MCF 10A (cell line): ENCODE measurements around the gene APC2. TPM values are rescaled to one million over a fixed set of nuclear protein-coding genes. Genes with fewer than 3 reads are reported as not detected.

Experiments
- BruUV-seq: library from RNA; stranded (reverse); fragments of 400-500 nt; replicated peaks from 2 replicates; lab custom pipeline; 2021; lab: Mats Ljungman, UMichigan
- CTCF ChIA-PET: fragments of 300-600 bp; sonication (Branson Sonifier 250); formaldehyde crosslinking; extraction: SDS; loops from one replicate; lab custom pipeline; 2021; ENCODE audit warnings: antibody characterized with exemption, inconsistent platforms; lab: Yijun Ruan, JAX
- POLR2A ChIA-PET: fragments of 300-600, 350-650 bp; sonication (Branson Sonifier 250); formaldehyde crosslinking; extraction: SDS; loops from one replicate; lab custom pipeline; 2020; ENCODE audit warnings: antibody characterized with exemption, inconsistent platforms; lab: Yijun Ruan, JAX
- DNase-seq: peaks from one replicate; pipeline ENCODE4 v3.0.0-alpha.2; 2018; ENCODE audit not compliant: unreplicated experiment
- H3K27ac Mint-ChIP-seq: one replicate; pipeline ENCODE4 v1.8.0; 2022; ENCODE audit warnings: mild to moderate bottlenecking, low read depth, mixed read lengths; ENCODE audit not compliant: unreplicated experiment
- H3K27me3 Mint-ChIP-seq: one replicate; pipeline ENCODE4 v1.8.0; 2022; ENCODE audit warnings: mixed read lengths; ENCODE audit not compliant: insufficient read depth, unreplicated experiment
- H3K36me3 Mint-ChIP-seq: one replicate; pipeline ENCODE4 v1.8.0; 2022; ENCODE audit warnings: mild to moderate bottlenecking, moderate library complexity, mixed read lengths; ENCODE audit not compliant: insufficient read depth, unreplicated experiment
- H3K4me1 Mint-ChIP-seq: one replicate; pipeline ENCODE4 v1.8.0; 2022; ENCODE audit warnings: mixed read lengths; ENCODE audit not compliant: insufficient read depth, unreplicated experiment
- H3K4me3 Mint-ChIP-seq: one replicate; pipeline ENCODE4 v1.8.0; 2022; ENCODE audit warnings: mild to moderate bottlenecking, moderate library complexity, mixed read lengths; ENCODE audit not compliant: unreplicated experiment
- H3K9me3 Mint-ChIP-seq: one replicate; pipeline ENCODE4 v1.8.0; 2022; ENCODE audit warnings: mixed read lengths; ENCODE audit not compliant: unreplicated experiment
- intact Hi-C: fragments of 100-400 bp; cut with micrococcal nuclease; formaldehyde crosslinking; loops from 2 replicates; pipeline ENCODE4 v1.14.1; 2022
- total RNA-seq: library from RNA; stranded (reverse); gene quantifications from 2 replicates; pipeline ENCODE4 v1.2.3, GENCODE V29; 2022
- TF ChIP-seq, protein P1 (sequence below): fragments of 200-600 bp; IDR thresholded peaks from one replicate; pipeline ENCODE4 v1.8.0; 2022; ENCODE audit warnings: antibody characterized with exemption, mild to moderate bottlenecking; ENCODE audit not compliant: unreplicated experiment

APC2 gene
- total RNA-seq, 1 experiment from 2014 or later: 0.23 TPM

DNA sequence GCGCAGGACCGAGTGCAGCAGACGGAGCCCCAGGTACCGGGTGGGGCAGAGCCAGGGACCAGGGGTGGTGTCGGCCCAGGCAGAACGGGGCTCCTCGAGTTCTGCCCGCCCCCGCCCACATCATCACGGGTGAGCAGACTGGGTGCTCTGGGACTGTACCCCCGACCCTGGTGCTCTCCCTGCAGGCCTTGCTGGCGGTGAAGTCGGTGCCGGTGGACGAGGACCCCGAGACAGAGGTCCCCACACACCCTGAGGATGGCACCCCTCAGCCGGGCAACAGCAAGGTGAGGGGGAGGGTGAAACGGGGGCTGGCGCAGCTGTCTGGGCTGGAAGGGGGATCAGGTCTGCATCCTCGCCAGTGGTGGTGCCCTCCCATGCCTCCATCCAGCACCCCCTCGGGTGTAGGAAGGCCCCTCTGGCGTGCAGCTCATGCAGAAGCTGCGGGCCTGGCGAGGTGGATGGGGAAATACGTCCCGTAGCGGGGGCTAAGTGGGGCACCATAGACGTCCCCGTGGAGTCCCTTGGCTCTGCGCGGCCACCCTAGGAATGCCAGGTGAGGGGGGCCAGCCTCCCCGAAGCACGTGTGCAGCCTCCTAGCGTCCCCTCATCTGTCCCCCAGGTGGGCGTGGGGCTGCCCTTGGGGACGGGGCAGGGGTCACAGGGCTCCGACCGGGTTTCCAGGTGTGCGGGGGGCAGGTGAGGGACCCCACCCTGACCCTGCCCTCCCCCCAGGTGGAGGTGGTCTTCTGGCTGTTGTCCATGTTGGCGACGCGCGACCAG is 6.4 kb downstream of the APC2 start:
- Mint-ChIP-seq H3K36me3 (peaks cover 11% of the 10 kb centered on the region), H3K27me3 (peaks cover 2% of the 10 kb centered on the region), H3K9me3 (no peaks in the 10 kb centered on the region), H3K4me3 (no peak overlapping the region), H3K27ac (no peak overlapping the region), H3K4me1 (no peaks in the 10 kb centered on the region)
- no TSS peak for BruUV-seq
- TF ChIP-seq, protein P1, sequence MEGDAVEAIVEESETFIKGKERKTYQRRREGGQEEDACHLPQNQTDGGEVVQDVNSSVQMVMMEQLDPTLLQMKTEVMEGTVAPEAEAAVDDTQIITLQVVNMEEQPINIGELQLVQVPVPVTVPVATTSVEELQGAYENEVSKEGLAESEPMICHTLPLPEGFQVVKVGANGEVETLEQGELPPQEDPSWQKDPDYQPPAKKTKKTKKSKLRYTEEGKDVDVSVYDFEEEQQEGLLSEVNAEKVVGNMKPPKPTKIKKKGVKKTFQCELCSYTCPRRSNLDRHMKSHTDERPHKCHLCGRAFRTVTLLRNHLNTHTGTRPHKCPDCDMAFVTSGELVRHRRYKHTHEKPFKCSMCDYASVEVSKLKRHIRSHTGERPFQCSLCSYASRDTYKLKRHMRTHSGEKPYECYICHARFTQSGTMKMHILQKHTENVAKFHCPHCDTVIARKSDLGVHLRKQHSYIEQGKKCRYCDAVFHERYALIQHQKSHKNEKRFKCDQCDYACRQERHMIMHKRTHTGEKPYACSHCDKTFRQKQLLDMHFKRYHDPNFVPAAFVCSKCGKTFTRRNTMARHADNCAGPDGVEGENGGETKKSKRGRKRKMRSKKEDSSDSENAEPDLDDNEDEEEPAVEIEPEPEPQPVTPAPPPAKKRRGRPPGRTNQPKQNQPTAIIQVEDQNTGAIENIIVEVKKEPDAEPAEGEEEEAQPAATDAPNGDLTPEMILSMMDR: no peak
- intact Hi-C loops: no loop called here
- DNase-seq: no peak
- ChIA-PET POLR2A (interaction anchor here (0.7 to 1.3 kb wide), 2 partner anchors 16 to 19 kb away, joined by 3 read pairs; no protein-coding TSS in a partner anchor), CTCF (interaction anchor here (0.6 to 1.0 kb wide), 2 partner anchors 17 to 167 kb away, joined by 3 to 4 read pairs; no protein-coding TSS in a partner anchor)

DNA sequence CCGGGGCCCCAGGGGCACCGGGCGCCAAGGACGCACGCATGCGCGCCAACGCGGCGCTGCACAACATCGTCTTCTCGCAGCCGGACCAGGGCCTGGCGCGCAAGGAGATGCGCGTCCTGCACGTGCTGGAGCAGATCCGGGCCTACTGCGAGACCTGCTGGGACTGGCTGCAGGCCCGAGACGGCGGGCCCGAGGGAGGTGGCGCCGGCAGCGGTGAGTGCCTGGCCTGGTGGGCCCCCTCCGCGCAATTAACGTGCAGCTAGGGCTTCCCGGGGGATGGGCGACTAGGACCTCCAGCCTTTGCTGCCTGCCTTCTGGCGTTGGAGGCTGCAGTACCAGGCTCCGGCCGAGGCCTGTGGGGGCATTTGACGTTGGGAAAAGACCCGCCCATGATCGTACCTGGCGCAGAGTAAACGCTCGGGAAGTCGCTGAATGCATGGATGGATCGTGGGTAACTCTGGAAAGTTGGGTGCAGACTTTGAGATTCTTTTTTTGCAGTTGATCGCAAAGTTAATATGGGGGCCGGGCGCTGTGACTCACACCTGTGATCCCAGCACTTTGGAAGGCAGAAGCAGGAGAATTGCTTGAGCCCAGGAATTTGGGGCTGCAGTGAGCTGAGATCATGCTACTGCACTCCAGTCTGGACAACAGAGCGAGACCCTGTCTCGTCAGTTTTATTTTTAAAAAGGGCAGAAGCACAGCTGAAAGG is 7.3 kb downstream of the APC2 start:
- Mint-ChIP-seq H3K4me1 (no peaks in the 10 kb centered on the region), H3K36me3 (peaks cover 11% of the 10 kb centered on the region), H3K27ac (no peak overlapping the region), H3K4me3 (no peak overlapping the region), H3K9me3 (no peaks in the 10 kb centered on the region), H3K27me3 (no peaks in the 10 kb centered on the region)
- no TSS peak for BruUV-seq
- DNase-seq: no peak
- ChIA-PET CTCF (interaction anchor here (0.5 to 2.2 kb wide), 2 partner anchors 21 kb away, joined by 3 to 8 read pairs; no protein-coding TSS in a partner anchor), POLR2A (interaction anchor here (0.7 to 1.0 kb wide), 2 partner anchors 8 to 11 kb away, joined by 3 to 4 read pairs; no protein-coding TSS in a partner anchor)
- intact Hi-C loops: no loop called here
- TF ChIP-seq, protein P1: no peak

DNA sequence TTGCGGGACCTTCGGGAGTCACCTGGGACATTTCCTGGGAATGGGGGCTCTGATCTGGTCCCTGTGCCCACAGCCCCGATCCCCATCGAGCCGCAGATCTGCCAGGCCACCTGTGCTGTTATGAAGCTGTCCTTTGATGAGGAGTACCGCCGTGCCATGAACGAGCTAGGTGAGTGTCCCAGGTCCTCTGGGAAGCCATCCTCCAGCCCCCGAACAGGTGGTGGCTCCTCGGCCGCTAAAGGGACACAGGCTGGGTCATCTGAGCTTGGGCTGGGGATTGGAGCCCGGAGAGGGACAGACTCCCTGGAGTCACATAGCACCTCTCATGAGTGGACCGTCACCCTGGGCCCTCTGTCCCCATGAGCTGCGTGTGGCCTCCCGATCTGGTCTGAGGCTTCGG is 8.0 kb downstream of the APC2 start:
- intact Hi-C loops: no loop called here
- no TSS peak for BruUV-seq
- no peaks in the 10 kb centered on the region for H3K4me1 Mint-ChIP-seq
- H3K27me3 Mint-ChIP-seq: no peaks in the 10 kb centered on the region
- H3K27ac Mint-ChIP-seq: no peak overlapping the region
- ChIA-PET POLR2A (interaction anchor here (0.7 to 1.1 kb wide), 3 partner anchors 9 to 11 kb away, joined by 3 to 4 read pairs (median 3); no protein-coding TSS in a partner anchor), CTCF (interaction anchor here (0.6 to 2.2 kb wide), 4 partner anchors 8 to 381 kb away, joined by 3 to 8 read pairs (median 4); no protein-coding TSS in a partner anchor)
- peaks cover 11% of the 10 kb centered on the region for H3K36me3 Mint-ChIP-seq
- no peak overlapping the region for H3K4me3 Mint-ChIP-seq
- H3K9me3 Mint-ChIP-seq: no peaks in the 10 kb centered on the region
- no peak for DNase-seq
- TF ChIP-seq, protein P1: no peak

DNA sequence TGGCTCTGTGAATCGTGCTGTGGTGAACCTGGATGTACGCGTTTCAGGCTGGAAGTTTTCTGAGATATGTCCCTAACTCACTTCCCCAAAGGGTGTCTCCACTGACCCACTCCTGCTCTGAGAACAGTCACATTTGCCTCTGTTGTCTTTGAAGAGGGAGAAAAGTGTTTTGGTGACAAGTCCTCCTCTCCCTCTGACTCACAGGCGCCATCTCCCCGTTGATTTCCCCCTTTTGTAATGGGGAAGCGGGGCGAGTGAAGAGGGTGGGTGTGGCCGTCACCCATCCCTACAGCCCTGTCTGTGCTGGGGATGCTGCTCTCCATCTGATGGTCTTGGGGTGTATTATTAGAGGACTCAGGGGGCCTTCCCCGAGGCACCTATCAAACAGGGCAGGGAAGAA is 9.6 kb downstream of the APC2 start:
- Mint-ChIP-seq H3K27ac (no peak overlapping the region), H3K4me3 (no peak overlapping the region), H3K36me3 (peaks cover 11% of the 10 kb centered on the region), H3K9me3 (no peaks in the 10 kb centered on the region), H3K27me3 (no peaks in the 10 kb centered on the region), H3K4me1 (no peaks in the 10 kb centered on the region)
- CTCF ChIA-PET: interaction anchor here (1.6 to 2.2 kb wide), 2 partner anchors 18 to 379 kb away, joined by 3 to 8 read pairs; no protein-coding TSS in a partner anchor
- intact Hi-C loops: no loop called here
- TF ChIP-seq, protein P1: no peak
- no peak for DNase-seq
- POLR2A ChIA-PET: no interaction called here
- no TSS peak for BruUV-seq
